Hematopoietic multipotent progenitor cell treated with erythropoietin and hydrocortisone succinate and interleukin-3 and kit ligand, for 17 days (in vitro differentiated cells): ENCODE data around the gene NDN.
"Not testable (repeated sequence)": the region's sequence is repeated elsewhere in the genome, so short reads cannot be mapped to it uniquely, and the experiment has no call there.

Experiments
- DNase-seq: peaks from one replicate; pipeline ENCODE4 v3.0.0-alpha.2; 2015; ENCODE audit warnings: low spot score

NDN gene

GRCh38 chr15:23687143-23687470 lies at the start of gene NDN:
Gene NDN, minus strand, starts transcription at chr15:23687305. Its CDS starts 88 bp downstream, at chr15:23687217.
- no peak for DNase-seq

- DNase-seq, result no peak
These were observed 49.0 kb upstream of the NDN start for GRCh38 chr15:23736033-23736673.

GRCh38 chr15:23734862-23735261 lies 47.8 kb upstream of the NDN start:
- DNase-seq, result no peak

GRCh38 chr15:23713874-23714656 lies 27.0 kb upstream of the NDN start:
- not testable (repeated sequence) for DNase-seq

GRCh38 chr15:23708332-23708731 lies 21.2 kb upstream of the NDN start:
- no peak for DNase-seq

- DNase-seq, result no peak
These were observed 8.2 kb upstream of the NDN start for GRCh38 chr15:23695282-23695681.

- no peak for DNase-seq
These were observed 7.5 kb upstream of the NDN start for GRCh38 chr15:23694592-23694991.

GRCh38 chr15:23690450-23690852 lies 3.3 kb upstream of the NDN start:
- DNase-seq, result no peak

- DNase-seq, result no peak
These were observed 2.9 kb upstream of the NDN start for GRCh38 chr15:23690015-23690414.

- no peak for DNase-seq
These were observed 501 bp downstream of the NDN start for GRCh38 chr15:23686466-23687142.

- no peak for DNase-seq
These were observed 15.6 kb downstream of the NDN start for GRCh38 chr15:23671481-23671880.

- DNase-seq, result no peak
These were observed 16.1 kb downstream of the NDN start for GRCh38 chr15:23670970-23671369.

GRCh38 chr15:23663232-23663631 lies 23.9 kb downstream of the NDN start:
- no peak for DNase-seq

- DNase-seq, result no peak
These were observed 38.1 kb downstream of the NDN start for GRCh38 chr15:23648920-23649515.

GRCh38 chr15:23647421-23648370 lies 39.4 kb downstream of the NDN start, which contains the start of gene MAGEL2:
Gene MAGEL2, minus strand, starts transcription at chr15:23647867. Its CDS starts 125 bp downstream, at chr15:23647742.
- no peak for DNase-seq

- DNase-seq, result no peak
These were observed 40.2 kb downstream of the NDN start for GRCh38 chr15:23647001-23647295.

GRCh38 chr15:23646165-23647000 lies 40.7 kb downstream of the NDN start:
- no peak for DNase-seq

GRCh38 chr15:23645371-23646164 lies 41.5 kb downstream of the NDN start:
- no peak for DNase-seq

GRCh38 chr15:23644829-23645228 lies 42.3 kb downstream of the NDN start:
- DNase-seq, result no peak
